H9 (cell line): Measurements from ENCODE around the gene PRKCB. TPM values are rescaled to one million over a fixed set of nuclear protein-coding genes. Genes with fewer than 3 reads are reported as not detected.

Experiments
- DNase-seq: peaks from one replicate; pipeline ENCODE4 v3.0.0-alpha.2; 2017
- H2AFZ ChIP-seq: one replicate; pipeline ENCODE4 v1.6.1; 2013; ENCODE audit warnings: mild to moderate bottlenecking, low read length, control low read depth, moderate library complexity
- H2AK5ac ChIP-seq: 2 replicates; pipeline ENCODE4 v1.6.1; 2013; ENCODE audit warnings: low read length, control low read depth, mixed read lengths; ENCODE audit not compliant: insufficient read length
- H2BK120ac ChIP-seq: one replicate; pipeline ENCODE4 v1.6.1; 2013; ENCODE audit warnings: low read depth, mild to moderate bottlenecking, low read length, control low read depth, inconsistent platforms; ENCODE audit not compliant: poor library complexity, severe bottlenecking
- H2BK12ac ChIP-seq: 2 replicates; pipeline ENCODE4 v1.6.1; 2013; ENCODE audit warnings: low read length, control low read depth, mixed read lengths, low read depth; ENCODE audit not compliant: insufficient read length
- H2BK15ac ChIP-seq: 2 replicates; pipeline ENCODE4 v1.6.1; 2013; ENCODE audit warnings: low read depth, low read length, control low read depth
- H2BK20ac ChIP-seq: one replicate; pipeline ENCODE4 v1.6.1; 2013; ENCODE audit warnings: low read depth, mild to moderate bottlenecking, low read length, control low read depth, inconsistent platforms; ENCODE audit not compliant: poor library complexity, severe bottlenecking
- H2BK5ac ChIP-seq: 2 replicates; pipeline ENCODE4 v1.6.1; 2013; ENCODE audit warnings: low read length, control low read depth, mixed read lengths; ENCODE audit not compliant: insufficient read length
- H3K14ac ChIP-seq: 2 replicates; pipeline ENCODE4 v1.6.1; 2013; ENCODE audit warnings: low read length, control low read depth; ENCODE audit not compliant: insufficient read depth
- H3K18ac ChIP-seq: 2 replicates; pipeline ENCODE4 v1.6.1; 2013; ENCODE audit warnings: low read depth, mild to moderate bottlenecking, mixed read lengths, low read length, control low read depth; ENCODE audit not compliant: insufficient read length
- H3K23ac ChIP-seq: 2 replicates; pipeline ENCODE4 v1.6.1; 2013; ENCODE audit warnings: low read length, control low read depth, mixed read lengths, low read depth; ENCODE audit not compliant: insufficient read length
- H3K23me2 ChIP-seq: 2 replicates; pipeline ENCODE4 v1.6.1; 2013; ENCODE audit warnings: low read depth, mild to moderate bottlenecking, mixed read lengths, low read length, control low read depth; ENCODE audit not compliant: insufficient read length, poor library complexity, severe bottlenecking
- H3K27ac ChIP-seq: 2 replicates; pipeline ENCODE4 v1.5.1; 2013; ENCODE audit warnings: low read length, control low read depth, mixed read lengths, low read depth; ENCODE audit not compliant: insufficient read length
- H3K27me3 ChIP-seq: 2 replicates; pipeline ENCODE4 v1.6.1; 2013; ENCODE audit warnings: low read length, control low read depth, inconsistent platforms; ENCODE audit not compliant: insufficient read depth
- H3K4ac ChIP-seq: 2 replicates; pipeline ENCODE4 v1.6.1; 2013; ENCODE audit warnings: low read depth, mild to moderate bottlenecking, control low read depth, inconsistent platforms, low read length, moderate library complexity
- H3K4me1 ChIP-seq: 2 replicates; pipeline ENCODE4 v1.6.1; 2013; ENCODE audit warnings: low read length, control low read depth, inconsistent platforms; ENCODE audit not compliant: insufficient read depth
- H3K4me2 ChIP-seq: 2 replicates; pipeline ENCODE4 v1.6.1; 2013; ENCODE audit warnings: low read length, control low read depth, mixed read lengths; ENCODE audit not compliant: insufficient read length, insufficient read depth
- H3K56ac ChIP-seq: 2 replicates; pipeline ENCODE4 v1.6.1; 2013; ENCODE audit warnings: low read depth, mild to moderate bottlenecking, mixed read lengths, low read length, control low read depth; ENCODE audit not compliant: insufficient read length
- H3K79me1 ChIP-seq: 2 replicates; pipeline ENCODE4 v1.6.1; 2013; ENCODE audit warnings: low read depth, mild to moderate bottlenecking, moderate library complexity, low read length, control low read depth, inconsistent platforms; ENCODE audit not compliant: insufficient read depth, poor library complexity, severe bottlenecking
- H3K79me2 ChIP-seq: 2 replicates; pipeline ENCODE4 v1.6.1; 2013; ENCODE audit warnings: low read length, control low read depth, inconsistent platforms; ENCODE audit not compliant: insufficient read depth
- H3K9ac ChIP-seq: 2 replicates; pipeline ENCODE4 v1.6.1; 2013; ENCODE audit warnings: low read length, control low read depth, mixed read lengths; ENCODE audit not compliant: insufficient read length; ENCODE audit errors: extremely low read depth
- H3K9me3 ChIP-seq: one replicate; pipeline ENCODE4 v1.6.1; 2013; ENCODE audit warnings: low read depth, low read length, inconsistent platforms; ENCODE audit not compliant: control insufficient read depth
- H3T11ph ChIP-seq: one replicate; pipeline ENCODE4 v1.6.1; 2013; ENCODE audit warnings: mild to moderate bottlenecking, low read length, control low read depth, inconsistent platforms
- H4K20me1 ChIP-seq: one replicate; pipeline ENCODE4 v1.6.1; 2013; ENCODE audit not compliant: control insufficient read depth, insufficient read length, insufficient read depth
- H4K5ac ChIP-seq: 2 replicates; pipeline ENCODE4 v1.6.1; 2013; ENCODE audit warnings: low read depth, mild to moderate bottlenecking, mixed read lengths, low read length, control low read depth; ENCODE audit not compliant: insufficient read length
- H4K8ac ChIP-seq: replicated peaks from 2 replicates; pipeline ENCODE4 v1.6.1; 2013; ENCODE audit warnings: low read length, control low read depth, mixed read lengths, low read depth; ENCODE audit not compliant: insufficient read length
- H4K91ac ChIP-seq: 2 replicates; pipeline ENCODE4 v1.6.1; 2013; ENCODE audit warnings: low read depth, mild to moderate bottlenecking, moderate library complexity, mixed read lengths, low read length, control low read depth; ENCODE audit not compliant: insufficient read length
- H3K27ac Mint-ChIP-seq, 3 experiments: 2 replicates in 2 of 3; 3 replicates in 1 of 3; pipeline ENCODE4 v1.8.0; 2020 to 2021; ENCODE audit warnings: mixed read lengths in 3 of 3, mild to moderate bottlenecking in 1 of 3, moderate library complexity in 1 of 3
- H3K27me3 Mint-ChIP-seq: 2 replicates; pipeline ENCODE4 v1.8.0; 2021; ENCODE audit warnings: low read depth, mild to moderate bottlenecking, moderate library complexity, mixed read lengths
- H3K36me3 Mint-ChIP-seq, 3 experiments: 2 replicates in 2 of 3; 3 replicates in 1 of 3; pipeline ENCODE4 v1.8.0; 2020 to 2021; ENCODE audit warnings: low read depth in 3 of 3, mixed read lengths in 3 of 3; ENCODE audit not compliant: insufficient read depth in 1 of 3
- H3K4me1 Mint-ChIP-seq, 2 experiments: 2 replicates each; pipeline ENCODE4 v1.8.0; 2020; ENCODE audit warnings: mixed read lengths in 2 of 2
- H3K4me3 Mint-ChIP-seq, 2 experiments: 2 replicates in 1 of 2; 3 replicates in 1 of 2; pipeline ENCODE4 v1.8.0; 2020 to 2021; ENCODE audit warnings: mild to moderate bottlenecking in 2 of 2, mixed read lengths in 2 of 2, moderate library complexity in 1 of 2
- H3K9me3 Mint-ChIP-seq, 2 experiments: 2 replicates in 1 of 2; 3 replicates in 1 of 2; pipeline ENCODE4 v1.8.0; 2020; ENCODE audit warnings: mild to moderate bottlenecking in 2 of 2, mixed read lengths in 2 of 2, moderate library complexity in 1 of 2
- CTCF ChIP-seq: fragments of 200-600 bp; sonication (generic); conservative IDR thresholded peaks from 3 replicates; pipeline ENCODE4 v1.8.0; 2021; ENCODE audit warnings: antibody characterized with exemption, mild to moderate bottlenecking
- WGBS: extraction: QIAGEN DNeasy Blood & Tissue Kit; methylation state at CpG from one replicate; pipeline ENCODE4 v1.1.7; 2013; ENCODE audit warnings: missing lambda C conversion rate, low lambda C conversion rate, mixed read lengths; ENCODE audit not compliant: insufficient read length; ENCODE audit errors: extremely low coverage; 5-methylcytosine and 5-hydroxymethylcytosine counted together
- total RNA-seq: library from RNA; stranded (reverse); gene quantifications from 2 replicates; pipeline ENCODE4 v1.2.1, GENCODE V29; 2021

Gene PRKCB
- total RNA-seq, 1 experiment from 2014 or later = 7.0 TPM

- no peak overlapping the region for H2AFZ ChIP-seq
These were observed 44.1 kb downstream of the PRKCB start for GRCh38 chr16:23879735-23880373.

More at GRCh38 chr16:23879735-23880373, 44.1 kb downstream of the PRKCB start:
- Histone ChIP-seq H3K9me3 (no peaks in the 10 kb centered on the region), H4K91ac (no peak overlapping the region), H3K27ac (no peak overlapping the region), H3T11ph (no peak overlapping the region), H4K5ac (no peak overlapping the region), H2AK5ac (no peak overlapping the region), H3K56ac (no peak overlapping the region), H2BK5ac (no peak overlapping the region), H3K9ac (no peak overlapping the region), H4K20me1 (no peaks in the 10 kb centered on the region), H2BK15ac (no peak overlapping the region), H3K23ac (no peak overlapping the region), H3K18ac (no peak overlapping the region), H4K8ac (no peak overlapping the region), H3K4me2 (no peak overlapping the region), H3K79me1 (no peaks in the 10 kb centered on the region), H2BK20ac (no peak overlapping the region), H3K4me1 (no peaks in the 10 kb centered on the region), H2BK12ac (no peak overlapping the region), H3K79me2 (no peaks in the 10 kb centered on the region), H3K27me3 (no peaks in the 10 kb centered on the region), H3K14ac (no peak overlapping the region), H3K4ac (no peak overlapping the region), H2BK120ac (no peak overlapping the region), H3K23me2 (no peaks in the 10 kb centered on the region)
- Mint-ChIP-seq H3K36me3 (no peaks in the 10 kb centered on the region), H3K9me3 (no peaks in the 10 kb centered on the region), H3K4me1 (peaks cover 0 to 2% of the 10 kb centered on the region in 2 experiments; a peak in 1 of 4 replicates), H3K27me3 (peaks cover 12% of the 10 kb centered on the region), H3K4me3 (no peak overlapping the region), H3K27ac (no peak overlapping the region)
- no peak for DNase-seq
- no peak for TF ChIP-seq CTCF
- WGBS = no CpG with 5 or more reads among the region's 9 CpGs
